HG03571 (cell line): ENCODE results near the gene EFHD2.
"Not testable (repeated sequence)": the region's sequence is repeated elsewhere in the genome, so short reads cannot be mapped to it uniquely, and the experiment has no call there.

Experiments used
- ATAC-seq: cut with Tn5 transposase; IDR thresholded peaks from one replicate; pipeline ENCODE4 v1.9.1; 2021; ENCODE audit not compliant: unreplicated experiment

Gene EFHD2

GRCh38 chr1:15429701-15430149 is 20.0 kb downstream of the EFHD2 start:
- no peak for ATAC-seq

DNA sequence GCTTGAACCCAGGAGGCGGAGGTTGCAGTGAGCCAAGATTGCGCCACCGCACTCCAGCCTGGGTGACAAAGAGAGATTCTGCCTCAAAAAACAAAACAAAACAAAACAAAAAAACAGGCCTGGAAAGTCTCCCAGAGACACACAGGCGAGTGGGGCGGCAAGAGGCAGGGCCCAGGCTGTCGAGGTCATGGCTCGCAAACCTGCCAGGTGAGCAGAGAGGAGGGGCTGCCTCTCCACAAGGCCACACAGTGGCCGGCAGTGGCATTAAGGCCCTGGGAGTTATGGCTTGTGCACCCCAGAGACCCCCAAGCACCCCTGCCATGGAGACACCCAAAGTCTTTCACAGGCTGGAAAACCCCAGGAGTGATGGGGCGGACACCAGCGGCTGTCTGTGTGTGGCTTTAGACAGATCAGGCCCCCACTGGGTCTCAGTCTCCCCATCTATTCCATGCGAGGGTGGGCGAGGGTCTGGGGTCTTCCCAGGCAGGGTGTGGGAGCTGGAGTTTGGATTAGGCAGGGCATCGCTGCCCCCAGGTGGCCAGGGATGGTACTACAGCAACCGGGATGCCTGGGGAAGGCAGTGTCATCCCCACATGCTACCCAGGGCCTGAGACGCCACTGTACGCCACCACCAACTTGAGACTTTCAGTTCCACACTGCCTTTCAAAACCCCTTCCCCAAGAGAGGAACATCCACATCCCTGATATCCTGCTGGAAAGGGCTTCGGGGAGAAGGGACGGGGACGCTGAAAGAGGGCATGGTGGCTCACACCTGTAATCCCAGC is 21.3 kb downstream of the EFHD2 start:
- no peak for ATAC-seq

DNA sequence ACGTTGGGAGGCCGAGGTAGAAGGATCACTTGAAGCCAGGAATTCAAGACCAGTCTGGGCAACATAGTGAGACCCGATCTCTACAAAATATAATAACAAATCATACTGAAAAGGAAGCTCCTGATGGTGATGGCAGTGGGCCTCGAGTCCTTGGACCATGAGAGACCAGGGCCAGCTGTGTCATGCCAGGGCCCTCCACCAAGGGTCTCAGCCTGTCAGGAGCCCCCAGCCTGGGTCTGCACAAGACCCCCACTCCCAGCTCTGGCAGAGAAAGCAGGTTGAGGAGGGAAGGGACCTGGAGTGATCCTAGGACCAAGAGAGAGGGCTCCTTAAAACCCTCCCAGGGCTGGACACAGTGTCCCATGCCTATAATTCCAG is 21.9 kb downstream of the EFHD2 start:
- no peak for ATAC-seq

- ATAC-seq = no peak
Observed at GRCh38 chr1:15432324-15432723, 22.6 kb downstream of the EFHD2 start.

- ATAC-seq = no peak
Observed at GRCh38 chr1:15433471-15433870, 23.8 kb downstream of the EFHD2 start.

GRCh38 chr1:15434739-15435138 is 25.1 kb downstream of the EFHD2 start:
- not testable (repeated sequence) for ATAC-seq

GRCh38 chr1:15435239-15436077 is 25.8 kb downstream of the EFHD2 start:
- no peak for ATAC-seq

GRCh38 chr1:15436881-15437442 is 27.3 kb downstream of the EFHD2 start:
- ATAC-seq = no peak

DNA sequence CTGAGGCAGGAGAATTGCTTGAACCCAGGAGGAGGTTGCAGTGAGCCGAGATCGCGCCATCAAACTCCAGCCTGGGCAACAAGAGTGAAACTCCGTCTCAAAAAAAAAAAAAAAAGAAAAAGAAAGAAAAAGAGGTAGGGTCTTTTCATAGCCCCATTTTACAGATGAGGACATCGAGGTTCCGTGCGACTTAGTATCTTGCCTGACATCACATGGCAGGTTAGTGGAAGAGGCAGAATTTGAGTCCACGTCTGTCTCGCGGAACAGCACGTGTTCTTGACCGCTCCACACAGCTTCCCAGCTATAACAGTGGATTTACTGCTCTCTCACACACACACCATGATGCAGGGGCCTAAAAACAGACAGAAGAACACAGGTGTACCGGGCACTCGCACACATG is 29.6 kb downstream of the EFHD2 start:
- ATAC-seq = no peak

GRCh38 chr1:15440357-15440756 is 30.7 kb downstream of the EFHD2 start:
- no peak for ATAC-seq

GRCh38 chr1:15441247-15441646 is 31.6 kb downstream of the EFHD2 start:
- no peak for ATAC-seq

DNA sequence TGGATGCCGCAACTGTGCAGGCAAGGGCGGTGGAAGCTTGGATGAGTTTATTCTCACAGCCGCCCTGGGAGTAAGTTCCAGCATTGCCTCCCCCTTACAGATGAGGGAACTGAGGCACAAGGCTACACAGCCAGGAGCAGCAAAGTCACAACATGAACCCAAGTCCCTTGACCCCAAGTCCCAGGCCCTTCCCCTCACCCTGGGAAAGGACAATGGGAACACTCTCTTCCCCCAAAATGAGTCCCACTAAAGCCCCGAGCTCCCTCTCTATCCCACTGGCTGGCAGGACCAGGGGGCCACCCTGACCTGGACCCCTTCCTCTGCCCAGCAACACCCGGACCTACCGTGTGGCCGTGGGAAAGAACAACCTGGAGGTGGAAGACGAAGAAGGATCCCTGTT is 32.4 kb downstream of the EFHD2 start:
- ATAC-seq = no peak

- ATAC-seq = no peak
Observed at GRCh38 chr1:15442759-15443158, 33.1 kb downstream of the EFHD2 start.

- ATAC-seq = no peak
Observed at GRCh38 chr1:15443281-15443680, 33.6 kb downstream of the EFHD2 start.

- ATAC-seq = no peak
Observed at GRCh38 chr1:15444468-15445389, 35.0 kb downstream of the EFHD2 start.

DNA sequence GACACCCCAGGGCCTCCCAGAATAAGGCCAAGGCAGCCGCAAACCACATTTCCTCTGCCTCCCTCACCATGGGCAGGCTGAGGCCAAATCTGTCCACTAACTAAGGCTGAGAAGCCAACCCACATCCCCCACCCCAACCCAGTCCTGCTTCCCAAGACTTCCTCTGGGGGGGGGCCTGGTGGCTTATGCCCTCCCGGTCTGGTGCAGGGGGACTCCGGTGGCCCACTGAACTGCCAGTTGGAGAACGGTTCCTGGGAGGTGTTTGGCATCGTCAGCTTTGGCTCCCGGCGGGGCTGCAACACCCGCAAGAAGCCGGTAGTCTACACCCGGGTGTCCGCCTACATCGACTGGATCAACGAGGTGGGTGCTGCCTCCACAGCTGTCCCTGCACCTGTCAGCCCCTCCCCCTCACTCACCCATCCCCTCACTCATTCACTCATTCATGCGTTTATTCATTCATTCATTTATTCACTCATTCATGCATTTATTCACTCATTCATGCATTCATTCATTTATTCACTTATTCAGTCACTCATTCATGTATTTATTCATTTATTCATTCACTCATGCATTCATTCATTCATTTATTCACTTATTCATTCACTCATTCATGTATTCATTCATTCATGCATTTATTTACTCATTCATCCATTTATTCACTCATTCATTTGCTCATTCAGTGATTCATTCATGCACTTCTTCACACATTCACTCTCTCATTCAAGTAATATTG is 35.9 kb downstream of the EFHD2 start:
- ATAC-seq = no peak

DNA sequence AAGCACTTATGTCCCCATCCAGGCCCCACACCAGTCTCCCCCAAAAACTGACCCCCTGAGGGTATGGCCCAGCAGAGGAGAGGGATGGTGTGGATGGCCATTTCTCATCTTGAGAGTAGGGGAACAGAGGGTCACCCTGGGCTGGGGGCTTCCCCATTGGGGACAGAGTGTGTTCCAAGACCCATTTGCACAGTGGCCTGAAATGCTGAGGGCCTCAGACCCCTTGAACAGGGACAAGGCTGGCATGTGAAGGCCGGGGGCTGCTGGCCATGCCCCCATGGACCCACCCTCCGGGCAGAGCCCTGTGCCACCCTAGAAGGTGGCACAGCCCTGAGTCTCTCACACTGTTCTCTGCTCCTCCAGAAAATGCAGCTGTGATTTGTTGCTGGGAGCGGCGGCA is 36.5 kb downstream of the EFHD2 start:
- ATAC-seq = no peak

- ATAC-seq = no peak
Observed at GRCh38 chr1:15448877-15449462, 39.3 kb downstream of the EFHD2 start.

GRCh38 chr1:15449567-15449966 is 39.9 kb downstream of the EFHD2 start:
- no peak for ATAC-seq
